Heart right ventricle (tissue), 16 donors: ENCODE data around the gene DNM3. TPM values are rescaled to one million over a fixed set of nuclear protein-coding genes. Genes with fewer than 3 reads are reported as not detected.

Source experiments
- ATAC-seq, 8 donors: fragments of 200-7000 bp; cut with Tn5 transposase; one replicate each; pipeline ENCODE4 v1.9.1; 2020; ENCODE audit warnings: mild to moderate bottlenecking in 8 of 8, moderate library complexity in 8 of 8, moderate number of reproducible peaks in 1 of 8
- DNase-seq, 2 donors: peaks; one replicate each; pipeline ENCODE4 v3.0.0-alpha.2; 2020
- H3K27ac ChIP-seq, 10 donors: fragments of 200-600 bp; sonication (generic) in 2 of 10; one replicate each; pipeline versions ENCODE4 v1.5.0 to v1.8.0; 2020 to 2022; ENCODE audit warnings: mild to moderate bottlenecking in 3 of 10
- H3K27me3 ChIP-seq, 7 donors: fragments of 200-600 bp; one replicate each; pipeline ENCODE4 v1.8.0; 2021 to 2022; ENCODE audit warnings: mild to moderate bottlenecking in 2 of 7
- H3K36me3 ChIP-seq, 9 donors: fragments of 200-600 bp; sonication (generic) in 1 of 9; one replicate each; pipeline versions ENCODE4 v1.5.0 to v1.8.0; 2020 to 2022; ENCODE audit warnings: mild to moderate bottlenecking in 2 of 9
- H3K4me1 ChIP-seq, 9 donors: fragments of 200-600 bp; sonication (generic) in 1 of 9; one replicate each; pipeline versions ENCODE4 v1.5.0 to v1.8.0; 2020 to 2022; ENCODE audit warnings: mild to moderate bottlenecking in 4 of 9
- H3K4me3 ChIP-seq, 10 donors: fragments of 200-600 bp; sonication (generic) in 2 of 10; one replicate each; pipeline versions ENCODE4 v1.5.0 to v1.8.0; 2020 to 2022; ENCODE audit warnings: mild to moderate bottlenecking in 7 of 10, moderate library complexity in 2 of 10
- H3K9me3 ChIP-seq, 11 donors: fragments of 200-600 bp in 10 of 11; sonication (generic) in 2 of 11; one replicate each; pipeline versions ENCODE4 v1.5.0 to v1.8.0; 2013 to 2022; ENCODE audit warnings: mild to moderate bottlenecking in 2 of 11, control low read depth in 1 of 11, moderate library complexity in 1 of 11
- CTCF ChIP-seq, 9 donors: fragments of 200-600 bp; sonication (generic) in 2 of 9; IDR thresholded peaks; one replicate each; pipeline versions ENCODE4 v1.5.0 to v1.8.0; 2021 to 2022; ENCODE audit warnings: antibody characterized with exemption in 9 of 9, mild to moderate bottlenecking in 5 of 9, moderate library complexity in 1 of 9
- WGBS, 2 donors: extraction: QIAGEN DNeasy Blood & Tissue Kit; methylation state at CpG; one replicate each; pipeline ENCODE4 v1.1.7; 2013; ENCODE audit warnings: inconsistent platforms in 1 of 2; 5-methylcytosine and 5-hydroxymethylcytosine counted together
- intact Hi-C, 10 donors: fragments of 100-400 bp; cut with DNase I; formaldehyde crosslinking; loops; one replicate each; pipeline versions ENCODE4 v1.11.1 to v1.14.2; 2022
- polyA plus RNA-seq, 2 donors: library from polyadenylated mRNA; stranded (reverse); fragments of 200-250 nt; gene quantifications; one replicate each; pipeline ENCODE4 v1.2.3, GENCODE V29; 2013
- total RNA-seq, 10 donors: library from RNA; stranded (reverse); fragmentation: NEBNext Ultra II Directional in 3 of 10; extraction: Animal tissue kit (Norgen Biotek cat#: 25700) in 3 of 10; gene quantifications; one replicate each; pipeline versions ENCODE4 v1.2.1 to v1.2.4, GENCODE V29; 2021 to 2023
- donor health status: Arrhythmogenic right ventricular cardiomyopathy.
- donor health status: ischemic (EF 13 %, LVEDD 7.1; RV severe dilation, severe dysfunction).
- donor health status: healthy with polysubstance abuse.
- donor health status: DM: no; HTN: yes; CAD: no.
- donor health status: DM: no; HTN: no; CAD: no.
- donor health status: ischemic (EF 25% LVEDD 6.9; RV normal size, moderate dysfunction).
- donor health status: ischemic (EF 25% LVEDD 5.7; RV mildly dilated, moderate dysfunction).
- donor health status: healthy.
- donor health status: DM: yes; HTN: yes; CAD: no.
- donor health status: Ischemic cardiomyopathy.
- donor health status: ischemic (EF 35%, LVEDD 5.7; RV mildly dilated, moderate dysfunction).
- donor health status: nonischemic (EF 11% LVEDD 7.7; RV severe dilation, severe dysfunction).
- donor health status: DM: yes; HTN: yes; CAD: no.
- donor health status: PGD.
- donor health status: ischemic (EF 29% LVEDD 5.4; RV normal size, mild dysfunction).
- donor health status: nonischemic (EF 23%, LVEDD 6.1; RV moderate dilation, normal function).

DNM3 gene
- total and polyA plus RNA-seq, 12 donors, result 0.77 to 2.8 (median 2.2) TPM

- Histone ChIP-seq H3K27ac (no peak overlapping the region), H3K9me3 (no peaks in the 10 kb centered on the region), H3K4me3 (no peak overlapping the region), H3K4me1 (no peaks in the 10 kb centered on the region), H3K27me3 (no peaks in the 10 kb centered on the region), H3K36me3 (no peaks in the 10 kb centered on the region)
- peak; percentile 31 to 81 (median 71) for TF ChIP-seq CTCF (IDR thresholded peaks at IDR 0.05)
- intact Hi-C loops, result loop anchor here in 9 of 10 donors (1.0 to 10.0 kb wide), 10 partner anchors 307 to 352 kb away; partner anchors contain the start of genes C1orf105 (in 1 of the 9) and PIGC (in 1 of the 9)
- WGBS, 2 donors, result 67 to 72% methylated on average over 7 of the region's 7 CpGs
- DNase-seq, result peak; percentile 28 to 41
- ATAC-seq, result peak in 7 of 8 donors; percentile 55 to 84 (median 73)
Observed at GRCh38 chr1:172089768-172090510, 248.6 kb downstream of the DNM3 start.

- no peak overlapping the region for H3K27ac ChIP-seq
- intact Hi-C loops, result loop anchor here in 7 of 10 donors (1.0 to 10.0 kb wide), 8 partner anchors 307 to 352 kb away; partner anchors contain the start of genes C1orf105 (in 1 of the 7) and PIGC (in 1 of the 7)
- H3K36me3 ChIP-seq, result no peaks in the 10 kb centered on the region
- TF ChIP-seq CTCF (IDR thresholded peaks at IDR 0.05), result peak in 1 of 9 donors; percentile 5
- ATAC-seq (no peak), DNase-seq (no peak)
- WGBS, 2 donors, result 23 to 34% methylated on average over 1 of the region's 1 CpG
- H3K9me3 ChIP-seq, result no peaks in the 10 kb centered on the region
- no peaks in the 10 kb centered on the region for H3K4me1 ChIP-seq
- no peaks in the 10 kb centered on the region for H3K27me3 ChIP-seq
- no peak overlapping the region for H3K4me3 ChIP-seq
Observed at GRCh38 chr1:172090511-172090817, 249.2 kb downstream of the DNM3 start.

- Histone ChIP-seq H3K4me3 (no peak overlapping the region), H3K27ac (no peak overlapping the region), H3K4me1 (peaks cover 0 to 4% (median 0%) of the 10 kb centered on the region in 9 donors), H3K9me3 (no peaks in the 10 kb centered on the region), H3K36me3 (no peaks in the 10 kb centered on the region), H3K27me3 (no peaks in the 10 kb centered on the region)
- intact Hi-C loops, result loop anchor here in 1 of 10 donors (10.0 kb wide), 1 partner anchor 329 kb away; the partner anchor contains the start of gene C1orf105
- 90 to 91% methylated on average over 2 of the region's 2 CpGs for WGBS, 2 donors
- ATAC-seq (no peak), DNase-seq (no peak)
- TF ChIP-seq CTCF (IDR thresholded peaks at IDR 0.05), result no peak
Observed at GRCh38 chr1:172095846-172096245, 254.5 kb downstream of the DNM3 start.

GRCh38 chr1:172105230-172105629 is 263.9 kb downstream of the DNM3 start:
- H3K4me1 ChIP-seq, result peaks cover 0 to 9% (median 4%) of the 10 kb centered on the region in 9 donors
- no peaks in the 10 kb centered on the region for H3K9me3 ChIP-seq
- intact Hi-C loops, result no loop called here
- H3K4me3 ChIP-seq, result no peak overlapping the region
- no peaks in the 10 kb centered on the region for H3K27me3 ChIP-seq
- no peaks in the 10 kb centered on the region for H3K36me3 ChIP-seq
- TF ChIP-seq CTCF (IDR thresholded peaks at IDR 0.05), result no peak
- ATAC-seq, result no peak
- DNase-seq, result no peak
- no peak overlapping the region for H3K27ac ChIP-seq
